Esophagus mucosa (tissue), 1 donor: ENCODE measurements around the gene ATP6V1F. TPM values are rescaled to one million over a fixed set of nuclear protein-coding genes. Genes with fewer than 3 reads are reported as not detected.

Experiments used
- ATAC-seq: fragments of 200-7000 bp; cut with Tn5 transposase; one replicate; pipeline ENCODE4 v1.9.1; 2020
- total RNA-seq: library from RNA; stranded (reverse); gene quantifications from one replicate; pipeline ENCODE4 v1.2.4, GENCODE V29; 2023
- donor health status: DM: yes; HTN: yes; CAD: no.

The ATP6V1F gene
- total RNA-seq, 1 donor from 2014 or later, result 193 TPM

- ATAC-seq, result peak; percentile 74
These were observed 6.7 kb downstream of the ATP6V1F start for GRCh38 chr7:128869138-128869943.

- no peak for ATAC-seq
These were observed 7.3 kb downstream of the ATP6V1F start for GRCh38 chr7:128869944-128870285.

GRCh38 chr7:128871050-128871449, 8.4 kb downstream of the ATP6V1F start:
- no peak for ATAC-seq

- no peak for ATAC-seq
These were observed 9.8 kb downstream of the ATP6V1F start for GRCh38 chr7:128872394-128872824.

- ATAC-seq, result no peak
These were observed 10.6 kb downstream of the ATP6V1F start for GRCh38 chr7:128873234-128873633.

- no peak for ATAC-seq
These were observed 11.7 kb downstream of the ATP6V1F start for GRCh38 chr7:128874140-128875031.

- no peak for ATAC-seq
These were observed 12.9 kb downstream of the ATP6V1F start for GRCh38 chr7:128875523-128875948.

GRCh38 chr7:128876127-128876526, 13.5 kb downstream of the ATP6V1F start:
- ATAC-seq, result peak; percentile 16

GRCh38 chr7:128876586-128876977, 13.9 kb downstream of the ATP6V1F start:
- peak; percentile 22 for ATAC-seq

- no peak for ATAC-seq
These were observed 14.5 kb downstream of the ATP6V1F start for GRCh38 chr7:128876978-128877755.

- ATAC-seq, result no peak
These were observed 15.1 kb downstream of the ATP6V1F start for GRCh38 chr7:128877756-128878120.

GRCh38 chr7:128878226-128879105, 15.8 kb downstream of the ATP6V1F start:
- no peak for ATAC-seq

- ATAC-seq, result no peak
These were observed 16.8 kb downstream of the ATP6V1F start for GRCh38 chr7:128879461-128879938.

- peak; percentile 72 for ATAC-seq
These were observed 17.5 kb downstream of the ATP6V1F start for GRCh38 chr7:128879939-128880746.

GRCh38 chr7:128880791-128881457, 18.3 kb downstream of the ATP6V1F start:
- ATAC-seq, result no peak

GRCh38 chr7:128881458-128882125, 18.9 kb downstream of the ATP6V1F start:
- no peak for ATAC-seq

GRCh38 chr7:128882134-128882533, 19.5 kb downstream of the ATP6V1F start:
- no peak for ATAC-seq

GRCh38 chr7:128883622-128884448, 21.2 kb downstream of the ATP6V1F start:
- peak; percentile 59 for ATAC-seq
